Activated B cell treated with CpG ODN at 0.5 μM for 24 hours (primary cell): ENCODE results near the gene LMX1A. TPM values are rescaled to one million over a fixed set of nuclear protein-coding genes. Genes with fewer than 3 reads are reported as not detected.

Experiments used
- ATAC-seq: fragments of 200-7000 bp; cut with Tn5 transposase; one replicate; pipeline ENCODE4 v1.10.0; 2021; ENCODE audit warnings: low read depth, mild to moderate bottlenecking, moderate library complexity
- CTCF ChIA-PET: fragments of 350-600 bp; sonication (Branson Sonifier 250); formaldehyde crosslinking; loops from one replicate; lab custom pipeline; 2021; ENCODE audit warnings: antibody characterized with exemption; lab: Charles Lee
- POLR2A ChIA-PET: fragments of 350-600 bp; sonication (Branson Sonifier 250); formaldehyde crosslinking; loops from one replicate; lab custom pipeline; 2021; ENCODE audit warnings: antibody characterized with exemption; lab: Charles Lee
- DNase-seq: peaks from one replicate; pipeline ENCODE4 v3.0.0; 2022
- H3K27ac Mint-ChIP-seq: one replicate; pipeline ENCODE4 v1.8.0; 2020; ENCODE audit warnings: mixed read lengths
- H3K27me3 Mint-ChIP-seq: one replicate; pipeline ENCODE4 v1.8.0; 2021; ENCODE audit warnings: mixed read lengths
- H3K36me3 Mint-ChIP-seq: one replicate; pipeline ENCODE4 v1.8.0; 2021; ENCODE audit warnings: low read depth, mixed read lengths
- H3K4me1 Mint-ChIP-seq: one replicate; pipeline ENCODE4 v1.8.0; 2021; ENCODE audit warnings: mixed read lengths
- H3K4me3 Mint-ChIP-seq: one replicate; pipeline ENCODE4 v1.8.0; 2020; ENCODE audit warnings: mild to moderate bottlenecking, mixed read lengths
- H3K9me3 Mint-ChIP-seq: one replicate; pipeline ENCODE4 v1.8.0; 2020; ENCODE audit warnings: mixed read lengths
- intact Hi-C: fragments of 100-400 bp; cut with micrococcal nuclease; formaldehyde crosslinking; loops from one replicate; pipeline ENCODE4 v1.15.1; 2024
- total RNA-seq: library from RNA; stranded (reverse); gene quantifications from 2 replicates; pipeline ENCODE4 v1.2.3, GENCODE V29; 2022
- TF ChIP-seq, protein P1 (sequence below): fragments of 200-600 bp; IDR thresholded peaks from one replicate; pipeline ENCODE4 v1.8.0; 2022; ENCODE audit warnings: antibody characterized with exemption, mild to moderate bottlenecking

LMX1A gene
- total RNA-seq, 1 donor from 2014 or later: not detected

DNA sequence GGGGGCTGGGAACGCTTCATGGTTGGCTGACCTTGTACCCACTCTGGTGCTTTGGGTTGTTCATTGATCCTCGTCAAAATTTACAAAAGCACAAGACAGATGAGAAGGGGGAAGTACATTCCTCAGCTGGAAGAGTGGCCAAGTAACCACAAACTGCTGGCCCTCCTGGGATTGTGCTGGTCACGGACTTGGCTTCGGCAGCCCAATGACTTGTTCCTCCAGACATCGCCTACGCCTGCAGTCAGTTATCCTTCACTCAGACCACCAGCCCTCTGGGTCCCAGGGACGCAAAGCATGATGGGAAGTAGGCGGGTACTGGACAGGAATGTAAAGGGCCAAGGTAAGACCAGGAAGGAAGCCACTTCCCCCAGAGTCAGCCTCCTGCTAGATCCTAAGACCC lies 53.1 kb downstream of the LMX1A start:
- TF ChIP-seq, protein P1, sequence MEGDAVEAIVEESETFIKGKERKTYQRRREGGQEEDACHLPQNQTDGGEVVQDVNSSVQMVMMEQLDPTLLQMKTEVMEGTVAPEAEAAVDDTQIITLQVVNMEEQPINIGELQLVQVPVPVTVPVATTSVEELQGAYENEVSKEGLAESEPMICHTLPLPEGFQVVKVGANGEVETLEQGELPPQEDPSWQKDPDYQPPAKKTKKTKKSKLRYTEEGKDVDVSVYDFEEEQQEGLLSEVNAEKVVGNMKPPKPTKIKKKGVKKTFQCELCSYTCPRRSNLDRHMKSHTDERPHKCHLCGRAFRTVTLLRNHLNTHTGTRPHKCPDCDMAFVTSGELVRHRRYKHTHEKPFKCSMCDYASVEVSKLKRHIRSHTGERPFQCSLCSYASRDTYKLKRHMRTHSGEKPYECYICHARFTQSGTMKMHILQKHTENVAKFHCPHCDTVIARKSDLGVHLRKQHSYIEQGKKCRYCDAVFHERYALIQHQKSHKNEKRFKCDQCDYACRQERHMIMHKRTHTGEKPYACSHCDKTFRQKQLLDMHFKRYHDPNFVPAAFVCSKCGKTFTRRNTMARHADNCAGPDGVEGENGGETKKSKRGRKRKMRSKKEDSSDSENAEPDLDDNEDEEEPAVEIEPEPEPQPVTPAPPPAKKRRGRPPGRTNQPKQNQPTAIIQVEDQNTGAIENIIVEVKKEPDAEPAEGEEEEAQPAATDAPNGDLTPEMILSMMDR: no peak
- H3K27me3 Mint-ChIP-seq: peaks cover 6% of the 10 kb centered on the region
- H3K4me3 Mint-ChIP-seq: no peak overlapping the region
- no peaks in the 10 kb centered on the region for H3K36me3 Mint-ChIP-seq
- no peaks in the 10 kb centered on the region for H3K4me1 Mint-ChIP-seq
- no peak for ATAC-seq
- H3K9me3 Mint-ChIP-seq: no peaks in the 10 kb centered on the region
- CTCF ChIA-PET: no interaction called here
- H3K27ac Mint-ChIP-seq: no peak overlapping the region
- no peak for DNase-seq
- intact Hi-C loops: no loop called here
- POLR2A ChIA-PET: no interaction called here

DNA sequence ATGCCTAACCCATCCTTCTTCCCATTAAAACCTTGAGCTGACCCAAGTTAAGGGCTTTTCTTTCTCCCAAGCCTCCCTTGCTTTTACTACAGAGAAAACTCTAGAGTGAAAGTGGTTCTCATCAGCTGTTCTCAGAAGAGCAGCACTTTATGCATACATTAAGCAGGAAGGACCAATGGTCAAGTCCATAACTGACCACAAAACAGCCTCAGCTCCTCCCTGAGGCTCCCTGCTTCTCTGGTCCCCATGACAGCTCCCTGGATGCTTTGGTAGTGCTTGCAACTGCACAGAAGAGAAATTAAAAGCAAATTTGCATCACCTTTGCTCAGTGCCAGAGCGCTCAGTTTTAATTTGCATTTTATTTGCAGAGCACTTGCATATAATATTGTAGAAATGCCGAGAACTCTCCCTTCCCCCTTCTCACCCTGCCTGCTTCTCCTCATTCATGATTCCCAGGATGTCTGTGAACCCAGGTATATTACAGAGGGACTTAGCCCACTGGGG lies 56.1 kb downstream of the LMX1A start:
- ChIA-PET POLR2A (no interaction called here), CTCF (no interaction called here)
- Mint-ChIP-seq H3K4me3 (no peak overlapping the region), H3K27me3 (peaks cover 2% of the 10 kb centered on the region), H3K36me3 (no peaks in the 10 kb centered on the region), H3K27ac (no peak overlapping the region), H3K4me1 (no peaks in the 10 kb centered on the region), H3K9me3 (no peaks in the 10 kb centered on the region)
- TF ChIP-seq, protein P1: no peak
- intact Hi-C loops: no loop called here
- ATAC-seq (no peak), DNase-seq (no peak)

DNA sequence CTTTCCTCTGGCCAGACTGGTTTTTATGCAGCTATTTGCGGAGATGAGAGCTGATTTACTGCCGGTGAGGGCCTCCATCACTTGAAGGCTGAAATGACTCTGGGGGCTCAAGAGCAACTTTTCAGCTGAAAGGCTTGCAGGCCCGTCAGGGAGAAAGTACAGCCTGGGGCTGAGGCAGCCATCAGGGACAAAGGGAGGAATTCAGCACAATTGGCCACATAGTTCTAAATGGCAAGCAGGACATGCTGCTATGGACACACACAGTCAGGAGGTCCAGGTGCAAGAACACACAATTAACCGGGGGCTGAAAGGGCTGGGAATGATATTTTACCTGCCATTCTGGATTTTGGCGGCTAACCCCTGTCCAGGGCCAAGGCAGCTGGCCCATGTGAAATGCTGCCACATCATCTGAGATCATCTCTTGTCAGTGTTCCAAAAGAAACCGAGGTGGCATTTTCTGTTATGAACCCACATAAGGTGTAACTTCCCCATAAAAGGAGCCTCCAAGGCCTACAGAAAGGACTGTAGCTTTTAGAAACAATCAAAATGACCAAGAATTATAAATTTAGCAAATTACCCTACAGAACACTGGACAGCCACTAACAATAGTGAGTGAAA lies 58.2 kb downstream of the LMX1A start:
- H3K4me1 Mint-ChIP-seq: no peaks in the 10 kb centered on the region
- TF ChIP-seq, protein P1: no peak
- ChIA-PET CTCF (no interaction called here), POLR2A (no interaction called here)
- H3K9me3 Mint-ChIP-seq: no peaks in the 10 kb centered on the region
- H3K36me3 Mint-ChIP-seq: no peaks in the 10 kb centered on the region
- H3K27me3 Mint-ChIP-seq: peaks cover 2% of the 10 kb centered on the region
- DNase-seq (no peak), ATAC-seq (no peak)
- H3K4me3 Mint-ChIP-seq: no peak overlapping the region
- intact Hi-C loops: no loop called here
- H3K27ac Mint-ChIP-seq: no peak overlapping the region

DNA sequence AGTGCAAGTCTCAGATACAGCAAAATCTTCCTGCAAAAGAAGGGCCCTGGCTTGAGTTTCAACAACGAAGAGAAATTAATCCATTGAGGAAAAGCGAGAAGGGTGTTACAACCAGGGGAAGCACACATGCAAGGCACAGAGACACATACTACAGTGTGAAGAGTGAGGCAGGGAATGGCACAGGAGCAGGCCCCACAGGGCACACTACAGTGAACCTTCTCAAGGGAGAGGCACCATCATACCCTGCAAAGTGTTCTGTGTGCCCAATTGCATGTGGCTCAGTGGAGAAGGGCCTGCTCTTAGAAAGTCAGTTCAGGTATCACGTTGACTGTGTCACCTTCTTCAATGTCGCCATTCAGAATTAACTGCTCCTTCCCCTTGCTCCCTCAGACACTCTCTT lies 60.3 kb downstream of the LMX1A start:
- intact Hi-C loops: no loop called here

DNA sequence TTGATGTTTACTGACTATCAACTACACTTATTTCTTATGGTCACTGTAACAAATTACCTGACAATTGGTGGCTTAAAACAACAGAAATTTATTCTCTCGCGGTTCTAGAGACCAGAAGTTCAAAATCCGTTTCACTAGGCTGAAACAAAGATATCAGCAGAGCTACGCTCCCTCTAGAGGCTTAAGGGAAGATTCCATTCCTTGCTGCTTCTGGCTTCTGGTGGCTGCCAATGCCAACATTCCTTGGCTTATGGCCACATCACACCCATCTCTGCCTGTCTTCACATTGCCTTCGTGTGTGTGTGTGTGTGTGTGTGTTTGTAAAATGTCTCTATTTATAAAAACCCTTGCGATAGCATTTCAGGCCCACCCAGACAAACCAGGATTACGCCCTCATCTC lies 66.4 kb downstream of the LMX1A start:
- H3K27me3 Mint-ChIP-seq: peaks cover 13% of the 10 kb centered on the region
- H3K27ac Mint-ChIP-seq: no peak overlapping the region
- no peak overlapping the region for H3K4me3 Mint-ChIP-seq
- no peaks in the 10 kb centered on the region for H3K36me3 Mint-ChIP-seq
- intact Hi-C loops: no loop called here
- TF ChIP-seq, protein P1: no peak
- no peaks in the 10 kb centered on the region for H3K9me3 Mint-ChIP-seq
- DNase-seq (no peak), ATAC-seq (no peak)
- CTCF ChIA-PET: no interaction called here
- no peaks in the 10 kb centered on the region for H3K4me1 Mint-ChIP-seq
- POLR2A ChIA-PET: no interaction called here

More for the DNA sequence above, 60.3 kb downstream of the LMX1A start:
- TF ChIP-seq, protein P1: no peak
- H3K4me3 Mint-ChIP-seq: no peak overlapping the region
- H3K9me3 Mint-ChIP-seq: no peaks in the 10 kb centered on the region
- no peaks in the 10 kb centered on the region for H3K4me1 Mint-ChIP-seq
- ChIA-PET POLR2A (no interaction called here), CTCF (no interaction called here)
- DNase-seq (no peak), ATAC-seq (no peak)
- H3K27me3 Mint-ChIP-seq: peaks cover 3% of the 10 kb centered on the region
- H3K36me3 Mint-ChIP-seq: no peaks in the 10 kb centered on the region
- no peak overlapping the region for H3K27ac Mint-ChIP-seq
